Putamen (tissue), 1 donor: ENCODE data around the gene SCFD1.
"Not testable (repeated sequence)": the region's sequence is repeated elsewhere in the genome, so short reads cannot be mapped to it uniquely, and the experiment has no call there.

Experiments used
- DNase-seq: peaks from one replicate; pipeline ENCODE4 v3.0.0-alpha.2; 2016; ENCODE audit warnings: low spot score

The SCFD1 gene, protein sequence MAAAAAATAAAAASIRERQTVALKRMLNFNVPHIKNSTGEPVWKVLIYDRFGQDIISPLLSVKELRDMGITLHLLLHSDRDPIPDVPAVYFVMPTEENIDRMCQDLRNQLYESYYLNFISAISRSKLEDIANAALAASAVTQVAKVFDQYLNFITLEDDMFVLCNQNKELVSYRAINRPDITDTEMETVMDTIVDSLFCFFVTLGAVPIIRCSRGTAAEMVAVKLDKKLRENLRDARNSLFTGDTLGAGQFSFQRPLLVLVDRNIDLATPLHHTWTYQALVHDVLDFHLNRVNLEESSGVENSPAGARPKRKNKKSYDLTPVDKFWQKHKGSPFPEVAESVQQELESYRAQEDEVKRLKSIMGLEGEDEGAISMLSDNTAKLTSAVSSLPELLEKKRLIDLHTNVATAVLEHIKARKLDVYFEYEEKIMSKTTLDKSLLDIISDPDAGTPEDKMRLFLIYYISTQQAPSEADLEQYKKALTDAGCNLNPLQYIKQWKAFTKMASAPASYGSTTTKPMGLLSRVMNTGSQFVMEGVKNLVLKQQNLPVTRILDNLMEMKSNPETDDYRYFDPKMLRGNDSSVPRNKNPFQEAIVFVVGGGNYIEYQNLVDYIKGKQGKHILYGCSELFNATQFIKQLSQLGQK

DNA sequence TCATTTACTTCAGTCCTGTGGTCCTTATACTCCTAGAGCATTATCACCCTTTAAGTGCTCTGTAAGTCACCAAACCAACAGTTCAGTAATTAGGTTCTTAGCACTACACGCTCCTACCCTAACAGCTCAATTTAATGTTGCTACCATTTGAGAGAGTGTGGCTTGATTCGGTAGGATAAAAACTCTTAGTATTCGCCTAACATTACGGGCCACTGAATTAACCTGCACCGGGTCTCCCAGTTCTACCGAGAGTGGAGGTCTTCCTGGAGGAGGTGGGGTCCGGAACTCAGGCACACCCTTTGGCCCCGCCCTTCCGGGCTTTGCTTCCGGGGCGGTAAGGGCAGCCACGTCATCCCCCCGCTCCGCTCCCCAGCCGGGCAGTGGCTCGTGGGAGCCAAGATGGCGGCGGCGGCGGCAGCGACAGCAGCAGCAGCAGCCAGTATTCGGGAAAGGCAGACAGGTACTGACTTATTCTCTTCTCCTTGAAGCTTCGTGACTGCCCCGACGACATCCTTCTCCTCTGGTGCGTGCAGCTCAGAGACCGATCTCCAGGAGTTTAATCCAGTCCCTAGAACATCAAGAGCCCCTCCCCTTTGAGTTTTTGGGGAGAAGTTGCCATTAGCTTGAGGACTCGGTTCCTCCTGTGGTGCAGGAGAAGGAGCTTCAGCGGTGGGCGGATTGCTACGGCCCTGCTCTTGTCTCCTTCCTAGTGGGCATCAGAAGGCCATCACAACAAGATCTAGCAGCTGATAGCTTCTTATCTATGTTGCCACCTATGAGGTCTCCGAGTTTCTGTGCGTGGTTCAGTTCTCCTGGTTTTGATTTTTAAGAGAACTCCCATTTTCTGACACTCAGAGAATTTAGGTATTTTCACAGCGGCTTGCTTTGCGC, at the start of gene SCFD1:
Gene SCFD1, plus strand, starts transcription at position 380 of the 891 bp plus-strand sequence. Its CDS starts 20 bp downstream, at position 400.
- peak; percentile 93 for DNase-seq

- no peak for DNase-seq
Observed at GRCh38 chr14:30572771-30573170, 49.3 kb upstream of the SCFD1 start.

GRCh38 chr14:30573226-30573814, 48.8 kb upstream of the SCFD1 start:
- no peak for DNase-seq

DNA sequence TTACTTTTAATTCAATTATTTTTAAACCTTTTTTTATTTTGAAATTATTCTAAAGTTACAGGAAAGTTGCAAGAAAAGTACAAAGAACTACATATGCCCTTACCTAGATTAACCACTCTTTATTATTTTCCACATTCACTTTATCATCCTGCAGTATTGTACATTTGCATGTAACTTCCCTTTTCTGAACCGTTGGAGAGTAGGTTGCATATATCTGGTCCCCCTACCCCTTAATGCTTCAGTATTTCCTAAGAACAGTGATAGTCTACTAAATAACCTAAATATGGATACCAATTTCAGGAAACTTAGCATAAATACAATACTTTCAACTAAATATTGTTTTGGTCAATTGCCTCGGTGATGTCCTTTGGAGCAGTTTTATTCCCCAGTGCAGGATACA, 48.2 kb upstream of the SCFD1 start:
- no peak for DNase-seq

GRCh38 chr14:30574777-30575176, 47.3 kb upstream of the SCFD1 start:
- not testable (repeated sequence) for DNase-seq

- DNase-seq = not testable (repeated sequence)
Observed at GRCh38 chr14:30576333-30576732, 45.8 kb upstream of the SCFD1 start.

- no peak for DNase-seq
Observed at GRCh38 chr14:30580616-30581282, 41.4 kb upstream of the SCFD1 start.

DNA sequence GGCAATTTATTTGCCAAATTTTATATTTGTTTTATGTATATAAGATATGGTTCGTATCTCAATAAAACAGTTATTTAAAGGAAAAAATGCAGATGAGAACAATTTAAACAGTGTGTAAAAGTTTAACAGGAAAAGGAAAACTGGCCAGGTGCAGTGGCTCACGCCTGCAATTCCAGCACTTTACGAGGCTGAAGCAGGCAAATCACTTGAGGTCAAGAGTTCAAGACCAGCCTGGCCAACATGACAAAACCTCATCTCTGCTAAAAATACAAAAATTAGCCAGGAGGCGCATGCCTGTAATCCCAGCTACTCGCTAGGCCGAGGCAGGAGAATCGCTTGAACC, 40.9 kb upstream of the SCFD1 start:
- no peak for DNase-seq

DNA sequence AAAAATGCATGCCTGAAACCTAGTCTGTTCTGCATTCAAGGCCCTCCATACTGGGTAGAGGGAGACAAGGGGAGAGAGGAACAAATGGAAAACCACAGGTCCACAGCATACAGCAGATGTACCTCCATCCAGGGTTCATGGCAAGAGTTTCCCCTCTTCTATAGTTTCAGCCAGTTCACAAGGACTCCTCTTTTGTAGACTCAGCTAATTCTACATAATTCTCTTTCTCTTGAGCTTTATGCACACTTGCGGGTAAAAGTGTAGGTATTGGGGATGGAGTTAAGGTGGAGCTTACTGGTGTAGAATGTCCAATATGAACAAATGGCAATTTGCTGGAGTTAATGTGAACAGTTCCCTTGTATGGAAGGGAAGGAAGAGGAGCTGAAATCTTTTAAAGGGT, 39.7 kb upstream of the SCFD1 start:
- no peak for DNase-seq

DNA sequence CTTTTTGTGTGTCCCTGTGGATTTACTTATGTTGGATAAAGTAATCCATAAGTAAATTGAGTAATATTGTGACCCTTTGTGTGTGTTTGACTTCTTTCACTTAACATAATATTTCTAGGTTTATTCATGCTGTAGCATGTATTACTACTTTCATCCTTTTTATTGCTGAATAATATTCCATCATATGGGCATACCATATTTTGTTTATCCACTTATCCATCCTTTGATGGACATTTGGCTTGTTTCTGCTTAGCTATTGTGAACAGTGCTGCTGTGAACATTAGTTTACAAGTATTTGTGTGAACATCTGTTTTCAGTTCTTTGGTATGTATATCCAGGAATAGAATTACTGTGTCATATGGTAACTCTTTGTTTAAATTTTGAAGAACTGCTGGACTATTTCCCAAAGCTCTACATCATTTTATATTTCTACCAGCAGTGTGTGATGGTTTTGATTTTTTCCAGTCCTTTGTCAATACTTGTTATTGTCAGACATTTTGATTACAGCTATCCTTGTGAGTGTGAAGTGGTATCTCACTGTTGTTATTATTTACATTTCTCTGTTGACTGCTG, 38.0 kb upstream of the SCFD1 start:
- DNase-seq = no peak

DNA sequence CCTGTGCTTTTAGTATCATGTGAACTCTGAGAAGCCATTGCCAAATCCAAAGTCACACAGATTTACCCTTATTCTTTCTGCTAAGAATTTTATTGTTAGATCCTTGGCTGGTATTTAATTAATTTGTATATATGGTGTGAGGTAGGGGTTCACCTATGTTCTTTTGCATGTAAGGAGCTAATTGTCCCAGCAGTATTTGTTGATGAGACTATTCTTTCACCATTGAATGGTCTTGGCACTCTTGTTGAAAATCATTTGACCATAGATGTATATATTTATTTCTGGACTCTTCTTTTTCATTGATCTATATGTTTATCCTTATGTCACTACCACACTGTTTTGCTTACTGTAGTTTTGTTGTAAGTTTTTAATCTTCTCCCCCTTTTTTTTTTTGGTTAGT, 36.9 kb upstream of the SCFD1 start:
- no peak for DNase-seq

GRCh38 chr14:30587141-30587540, 35.0 kb upstream of the SCFD1 start:
- DNase-seq = no peak

DNA sequence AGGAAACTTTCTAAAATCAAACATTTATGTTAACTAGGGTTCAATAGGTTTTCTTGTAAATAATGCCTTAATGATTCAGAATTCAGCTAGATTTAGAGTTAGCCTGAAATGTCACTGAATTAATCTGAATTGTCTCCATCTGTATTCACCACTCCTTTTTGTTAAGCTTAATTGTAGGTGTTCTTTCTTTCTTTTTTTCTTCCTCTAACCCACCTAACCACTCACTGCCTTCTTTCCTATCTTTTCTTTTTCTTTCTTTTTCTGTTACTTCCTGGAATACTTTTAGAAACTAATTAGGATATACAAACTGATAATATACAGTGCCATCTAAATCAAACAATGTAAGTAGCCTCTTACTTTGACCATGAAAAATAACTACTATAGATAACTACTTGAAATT, 33.2 kb upstream of the SCFD1 start:
- no peak for DNase-seq

GRCh38 chr14:30596935-30597334, 25.2 kb upstream of the SCFD1 start:
- no peak for DNase-seq

GRCh38 chr14:30597504-30597903, 24.6 kb upstream of the SCFD1 start:
- DNase-seq = no peak

DNA sequence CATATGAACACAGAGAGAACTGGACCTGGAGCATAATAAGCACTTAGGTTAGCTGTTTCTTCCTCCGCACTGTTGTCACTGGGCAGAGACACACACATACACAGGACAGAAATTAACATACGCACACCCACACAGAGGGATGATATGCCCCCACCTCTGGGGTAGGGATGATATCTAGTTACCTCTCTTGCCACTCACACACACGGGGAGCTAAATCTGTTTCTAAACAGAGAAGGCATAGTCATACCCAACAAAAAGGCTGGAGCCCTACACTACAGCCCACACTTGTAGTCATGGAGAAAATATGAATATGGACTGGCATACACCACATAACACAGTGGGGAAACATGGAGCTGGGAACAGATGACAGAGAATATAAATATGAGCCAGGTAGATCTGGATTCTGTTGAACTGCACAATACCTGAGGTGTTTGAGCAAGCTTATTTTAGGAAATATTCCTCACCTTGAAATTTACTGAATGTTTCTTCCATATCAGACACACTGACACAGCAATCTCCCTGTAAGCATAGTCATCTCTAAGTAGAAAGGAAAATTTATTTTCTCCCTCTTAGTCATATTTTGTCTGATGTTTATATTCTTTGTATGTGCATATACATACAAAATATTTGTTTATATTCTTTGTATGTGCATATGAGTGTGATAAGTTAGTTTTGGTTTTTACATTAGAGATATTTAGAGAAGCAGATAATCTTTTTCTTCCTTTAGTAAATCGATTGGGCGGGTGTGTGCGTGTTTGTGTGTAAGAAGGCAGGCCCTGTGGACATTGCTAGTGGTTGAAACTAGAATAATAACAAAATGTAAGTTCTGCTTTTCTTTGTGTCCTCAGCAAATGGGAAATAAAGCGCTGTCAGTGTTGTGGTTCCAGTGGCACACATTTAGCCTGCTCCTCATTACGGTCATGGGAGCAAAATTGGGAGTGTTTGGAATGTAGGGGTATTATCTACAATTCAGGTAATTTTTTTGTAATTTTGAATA, 20.9 kb upstream of the SCFD1 start:
- DNase-seq = no peak

DNA sequence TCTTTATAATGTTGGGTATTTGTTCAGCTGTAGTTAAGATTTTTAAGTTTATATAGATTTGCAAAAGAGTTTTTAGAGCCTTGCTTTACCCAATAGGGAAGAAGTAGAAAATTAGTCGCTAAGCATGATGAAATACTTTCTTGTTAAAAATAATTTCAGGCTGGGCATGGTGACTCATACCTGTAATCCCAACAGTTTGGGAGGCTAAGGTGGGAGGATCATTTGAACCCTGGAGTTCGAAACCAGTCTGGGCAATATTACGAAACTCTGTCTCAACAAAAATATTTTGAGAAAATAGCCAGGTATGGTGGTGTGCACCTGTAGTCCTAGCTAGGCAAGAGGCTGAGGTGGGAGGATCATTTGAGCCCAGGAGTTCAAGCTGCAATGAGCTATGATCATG, 18.7 kb upstream of the SCFD1 start:
- DNase-seq = no peak

DNA sequence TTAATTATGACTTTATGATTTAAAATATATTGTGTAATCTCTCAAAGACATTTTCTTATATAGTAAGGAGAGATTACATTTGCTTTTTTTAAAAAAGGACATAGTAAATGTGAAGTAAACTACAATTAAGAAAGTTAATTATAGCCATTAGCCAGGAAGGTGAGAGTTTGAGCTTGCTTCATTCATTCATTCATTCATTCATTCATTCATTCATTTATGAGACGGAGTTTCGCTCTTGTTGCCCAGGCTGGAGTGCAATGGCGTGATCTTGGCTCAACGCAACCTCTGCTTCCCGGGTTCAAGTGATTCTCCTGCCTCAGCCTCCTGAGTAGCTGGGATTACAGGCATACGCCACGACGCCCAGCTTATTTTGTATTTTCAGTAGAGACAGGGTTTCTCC, 17.4 kb upstream of the SCFD1 start:
- not testable (repeated sequence) for DNase-seq

DNA sequence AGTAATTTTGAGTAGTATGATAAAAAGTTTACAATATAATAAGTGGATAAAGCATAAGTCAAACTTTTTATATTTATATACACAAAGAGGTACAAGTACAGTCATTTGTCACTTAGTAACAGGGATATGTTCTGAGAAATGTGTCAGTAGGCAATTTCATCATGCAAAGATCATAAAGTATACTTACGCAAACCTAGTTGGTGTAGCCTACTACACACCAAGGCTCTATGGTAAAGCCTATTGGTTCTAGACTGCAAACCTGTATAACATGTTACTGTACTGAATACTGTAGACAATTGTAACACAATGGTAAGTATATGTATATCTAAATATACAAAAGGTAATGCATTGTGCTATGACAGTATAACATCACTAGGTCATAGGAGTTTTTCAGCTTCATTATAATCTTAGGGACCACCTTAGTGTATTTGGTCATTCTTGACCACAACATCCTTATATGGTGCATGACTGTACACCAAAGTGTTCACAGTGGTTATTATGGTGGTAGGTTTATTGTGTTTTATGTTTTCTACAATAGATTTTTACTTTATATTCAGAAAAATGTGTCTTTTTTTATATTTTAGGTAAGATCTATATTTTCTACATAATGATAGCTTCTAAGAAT, 14.9 kb upstream of the SCFD1 start:
- no peak for DNase-seq
